ENCODE measurements around the gene CAMSAP2. TPM values are rescaled to one million over a fixed set of nuclear protein-coding genes. Genes with fewer than 3 reads are reported as not detected.

Gene CAMSAP2
- total and polyA plus RNA-seq, 2 of the 8 experiments (the other 6 are each of a cell fraction or from before 2014, with no cell fraction given) = 4.2 to 27.6 TPM

DNA sequence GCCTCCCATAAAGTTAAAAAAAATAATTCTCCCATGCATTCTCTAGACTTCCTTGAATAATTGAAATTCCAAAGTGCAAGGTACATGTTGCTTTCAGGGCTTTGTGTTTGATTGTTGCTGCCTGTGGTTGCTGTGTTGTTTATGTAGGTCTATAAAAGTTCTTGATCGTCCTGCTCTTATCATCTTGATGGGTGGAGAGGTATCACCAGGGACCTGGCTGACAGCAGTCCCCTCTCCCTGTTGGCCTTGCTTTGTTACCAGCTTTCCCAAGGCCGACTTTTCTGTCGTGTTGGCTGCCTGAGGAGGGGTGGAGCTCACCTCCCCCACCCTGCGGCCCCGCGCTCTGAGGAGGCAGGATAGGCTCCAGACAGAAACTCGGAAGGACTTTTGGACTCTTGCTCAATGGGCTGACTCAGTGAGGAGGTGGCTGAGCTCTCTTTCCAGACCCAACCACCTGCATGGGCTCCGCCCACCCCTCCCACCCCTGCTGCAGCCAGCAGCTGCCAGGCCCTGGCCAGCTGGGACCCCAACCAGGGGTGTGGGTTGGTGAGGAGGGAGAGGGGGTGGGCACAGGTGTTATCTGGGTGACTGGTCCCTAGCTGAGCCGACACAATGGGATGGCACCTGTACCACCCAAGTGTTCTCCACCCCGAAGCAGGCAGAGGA is 158.0 kb downstream of the CAMSAP2 start (continued):
- TF ChIP-seq, protein P1, sequence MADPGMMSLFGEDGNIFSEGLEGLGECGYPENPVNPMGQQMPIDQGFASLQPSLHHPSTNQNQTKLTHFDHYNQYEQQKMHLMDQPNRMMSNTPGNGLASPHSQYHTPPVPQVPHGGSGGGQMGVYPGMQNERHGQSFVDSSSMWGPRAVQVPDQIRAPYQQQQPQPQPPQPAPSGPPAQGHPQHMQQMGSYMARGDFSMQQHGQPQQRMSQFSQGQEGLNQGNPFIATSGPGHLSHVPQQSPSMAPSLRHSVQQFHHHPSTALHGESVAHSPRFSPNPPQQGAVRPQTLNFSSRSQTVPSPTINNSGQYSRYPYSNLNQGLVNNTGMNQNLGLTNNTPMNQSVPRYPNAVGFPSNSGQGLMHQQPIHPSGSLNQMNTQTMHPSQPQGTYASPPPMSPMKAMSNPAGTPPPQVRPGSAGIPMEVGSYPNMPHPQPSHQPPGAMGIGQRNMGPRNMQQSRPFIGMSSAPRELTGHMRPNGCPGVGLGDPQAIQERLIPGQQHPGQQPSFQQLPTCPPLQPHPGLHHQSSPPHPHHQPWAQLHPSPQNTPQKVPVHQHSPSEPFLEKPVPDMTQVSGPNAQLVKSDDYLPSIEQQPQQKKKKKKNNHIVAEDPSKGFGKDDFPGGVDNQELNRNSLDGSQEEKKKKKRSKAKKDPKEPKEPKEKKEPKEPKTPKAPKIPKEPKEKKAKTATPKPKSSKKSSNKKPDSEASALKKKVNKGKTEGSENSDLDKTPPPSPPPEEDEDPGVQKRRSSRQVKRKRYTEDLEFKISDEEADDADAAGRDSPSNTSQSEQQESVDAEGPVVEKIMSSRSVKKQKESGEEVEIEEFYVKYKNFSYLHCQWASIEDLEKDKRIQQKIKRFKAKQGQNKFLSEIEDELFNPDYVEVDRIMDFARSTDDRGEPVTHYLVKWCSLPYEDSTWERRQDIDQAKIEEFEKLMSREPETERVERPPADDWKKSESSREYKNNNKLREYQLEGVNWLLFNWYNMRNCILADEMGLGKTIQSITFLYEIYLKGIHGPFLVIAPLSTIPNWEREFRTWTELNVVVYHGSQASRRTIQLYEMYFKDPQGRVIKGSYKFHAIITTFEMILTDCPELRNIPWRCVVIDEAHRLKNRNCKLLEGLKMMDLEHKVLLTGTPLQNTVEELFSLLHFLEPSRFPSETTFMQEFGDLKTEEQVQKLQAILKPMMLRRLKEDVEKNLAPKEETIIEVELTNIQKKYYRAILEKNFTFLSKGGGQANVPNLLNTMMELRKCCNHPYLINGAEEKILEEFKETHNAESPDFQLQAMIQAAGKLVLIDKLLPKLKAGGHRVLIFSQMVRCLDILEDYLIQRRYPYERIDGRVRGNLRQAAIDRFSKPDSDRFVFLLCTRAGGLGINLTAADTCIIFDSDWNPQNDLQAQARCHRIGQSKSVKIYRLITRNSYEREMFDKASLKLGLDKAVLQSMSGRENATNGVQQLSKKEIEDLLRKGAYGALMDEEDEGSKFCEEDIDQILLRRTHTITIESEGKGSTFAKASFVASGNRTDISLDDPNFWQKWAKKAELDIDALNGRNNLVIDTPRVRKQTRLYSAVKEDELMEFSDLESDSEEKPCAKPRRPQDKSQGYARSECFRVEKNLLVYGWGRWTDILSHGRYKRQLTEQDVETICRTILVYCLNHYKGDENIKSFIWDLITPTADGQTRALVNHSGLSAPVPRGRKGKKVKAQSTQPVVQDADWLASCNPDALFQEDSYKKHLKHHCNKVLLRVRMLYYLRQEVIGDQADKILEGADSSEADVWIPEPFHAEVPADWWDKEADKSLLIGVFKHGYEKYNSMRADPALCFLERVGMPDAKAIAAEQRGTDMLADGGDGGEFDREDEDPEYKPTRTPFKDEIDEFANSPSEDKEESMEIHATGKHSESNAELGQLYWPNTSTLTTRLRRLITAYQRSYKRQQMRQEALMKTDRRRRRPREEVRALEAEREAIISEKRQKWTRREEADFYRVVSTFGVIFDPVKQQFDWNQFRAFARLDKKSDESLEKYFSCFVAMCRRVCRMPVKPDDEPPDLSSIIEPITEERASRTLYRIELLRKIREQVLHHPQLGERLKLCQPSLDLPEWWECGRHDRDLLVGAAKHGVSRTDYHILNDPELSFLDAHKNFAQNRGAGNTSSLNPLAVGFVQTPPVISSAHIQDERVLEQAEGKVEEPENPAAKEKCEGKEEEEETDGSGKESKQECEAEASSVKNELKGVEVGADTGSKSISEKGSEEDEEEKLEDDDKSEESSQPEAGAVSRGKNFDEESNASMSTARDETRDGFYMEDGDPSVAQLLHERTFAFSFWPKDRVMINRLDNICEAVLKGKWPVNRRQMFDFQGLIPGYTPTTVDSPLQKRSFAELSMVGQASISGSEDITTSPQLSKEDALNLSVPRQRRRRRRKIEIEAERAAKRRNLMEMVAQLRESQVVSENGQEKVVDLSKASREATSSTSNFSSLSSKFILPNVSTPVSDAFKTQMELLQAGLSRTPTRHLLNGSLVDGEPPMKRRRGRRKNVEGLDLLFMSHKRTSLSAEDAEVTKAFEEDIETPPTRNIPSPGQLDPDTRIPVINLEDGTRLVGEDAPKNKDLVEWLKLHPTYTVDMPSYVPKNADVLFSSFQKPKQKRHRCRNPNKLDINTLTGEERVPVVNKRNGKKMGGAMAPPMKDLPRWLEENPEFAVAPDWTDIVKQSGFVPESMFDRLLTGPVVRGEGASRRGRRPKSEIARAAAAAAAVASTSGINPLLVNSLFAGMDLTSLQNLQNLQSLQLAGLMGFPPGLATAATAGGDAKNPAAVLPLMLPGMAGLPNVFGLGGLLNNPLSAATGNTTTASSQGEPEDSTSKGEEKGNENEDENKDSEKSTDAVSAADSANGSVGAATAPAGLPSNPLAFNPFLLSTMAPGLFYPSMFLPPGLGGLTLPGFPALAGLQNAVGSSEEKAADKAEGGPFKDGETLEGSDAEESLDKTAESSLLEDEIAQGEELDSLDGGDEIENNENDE (IDR thresholded peaks at IDR 0.05; ENCODE audit: insufficient replicate concordance, low read length) = no peak
- TF ChIP-seq SRF (IDR thresholded peaks at IDR 0.05; ENCODE audit: low read depth, low read length) (no peak), EP300 (IDR thresholded peaks at IDR 0.05; ENCODE audit: borderline replicate concordance in 1 of 2, low read depth in 2 of 2, low read length in 2 of 2) (no peak), RAD21 (IDR thresholded peaks at IDR 0.05 in 1 of 2, conservative IDR thresholded peaks at IDR 0.05 in 1 of 2; ENCODE audit: low read depth in 2 of 2, low read length in 2 of 2) (no peak), CREB1 (IDR thresholded peaks at IDR 0.05) (no peak)
